ENCODE results near the gene ZDHHC3.

ZDHHC3 gene

GRCh38 chr3:44995142-44995770 is 19.3 kb upstream of the ZDHHC3 start:
- TF ChIP-seq, protein P1, sequence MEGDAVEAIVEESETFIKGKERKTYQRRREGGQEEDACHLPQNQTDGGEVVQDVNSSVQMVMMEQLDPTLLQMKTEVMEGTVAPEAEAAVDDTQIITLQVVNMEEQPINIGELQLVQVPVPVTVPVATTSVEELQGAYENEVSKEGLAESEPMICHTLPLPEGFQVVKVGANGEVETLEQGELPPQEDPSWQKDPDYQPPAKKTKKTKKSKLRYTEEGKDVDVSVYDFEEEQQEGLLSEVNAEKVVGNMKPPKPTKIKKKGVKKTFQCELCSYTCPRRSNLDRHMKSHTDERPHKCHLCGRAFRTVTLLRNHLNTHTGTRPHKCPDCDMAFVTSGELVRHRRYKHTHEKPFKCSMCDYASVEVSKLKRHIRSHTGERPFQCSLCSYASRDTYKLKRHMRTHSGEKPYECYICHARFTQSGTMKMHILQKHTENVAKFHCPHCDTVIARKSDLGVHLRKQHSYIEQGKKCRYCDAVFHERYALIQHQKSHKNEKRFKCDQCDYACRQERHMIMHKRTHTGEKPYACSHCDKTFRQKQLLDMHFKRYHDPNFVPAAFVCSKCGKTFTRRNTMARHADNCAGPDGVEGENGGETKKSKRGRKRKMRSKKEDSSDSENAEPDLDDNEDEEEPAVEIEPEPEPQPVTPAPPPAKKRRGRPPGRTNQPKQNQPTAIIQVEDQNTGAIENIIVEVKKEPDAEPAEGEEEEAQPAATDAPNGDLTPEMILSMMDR (conservative IDR thresholded peaks at IDR 0.05; ENCODE audit: low read length), result no peak
- no peak for TF ChIP-seq EZH2phosphoT487 (IDR thresholded peaks at IDR 0.05; ENCODE audit: borderline replicate concordance)
- Histone ChIP-seq H4K20me1 (ENCODE audit: insufficient read depth, low read length, poor library complexity, severe bottlenecking) (peaks cover 9% of the 10 kb centered on the region), H3K79me2 (ENCODE audit: insufficient read depth, low read length) (peaks cover 13% of the 10 kb centered on the region; the same call in 1 of the 2 replicates), H3K4me1 (ENCODE audit: insufficient read depth, low read length, poor library complexity, severe bottlenecking) (no peaks in the 10 kb centered on the region), H3K27me3 (ENCODE audit: insufficient read depth, low read length, poor library complexity, severe bottlenecking) (no peaks in the 10 kb centered on the region), H3K9ac (ENCODE audit: low read depth, low read length, poor library complexity, severe bottlenecking) (no peak overlapping the region), H3K4me2 (ENCODE audit: low read depth, low read length, poor library complexity, severe bottlenecking) (no peak overlapping the region), H3F3A (ENCODE audit: low read depth) (no peaks in the 10 kb centered on the region), H2AFZ (ENCODE audit: low read length) (no peak overlapping the region), H3K4me3 (ENCODE audit: low read length, poor library complexity, severe bottlenecking) (no peak overlapping the region), H3K36me3 (ENCODE audit: insufficient read depth, low read length) (peaks cover 82% of the 10 kb centered on the region), H3K9me2 (replicated peaks; ENCODE audit: low read depth, low read length) (no peaks in the 10 kb centered on the region), H3K9me3 (ENCODE audit: insufficient read depth, low read depth, low read length) (no peaks in the 10 kb centered on the region)

DNA sequence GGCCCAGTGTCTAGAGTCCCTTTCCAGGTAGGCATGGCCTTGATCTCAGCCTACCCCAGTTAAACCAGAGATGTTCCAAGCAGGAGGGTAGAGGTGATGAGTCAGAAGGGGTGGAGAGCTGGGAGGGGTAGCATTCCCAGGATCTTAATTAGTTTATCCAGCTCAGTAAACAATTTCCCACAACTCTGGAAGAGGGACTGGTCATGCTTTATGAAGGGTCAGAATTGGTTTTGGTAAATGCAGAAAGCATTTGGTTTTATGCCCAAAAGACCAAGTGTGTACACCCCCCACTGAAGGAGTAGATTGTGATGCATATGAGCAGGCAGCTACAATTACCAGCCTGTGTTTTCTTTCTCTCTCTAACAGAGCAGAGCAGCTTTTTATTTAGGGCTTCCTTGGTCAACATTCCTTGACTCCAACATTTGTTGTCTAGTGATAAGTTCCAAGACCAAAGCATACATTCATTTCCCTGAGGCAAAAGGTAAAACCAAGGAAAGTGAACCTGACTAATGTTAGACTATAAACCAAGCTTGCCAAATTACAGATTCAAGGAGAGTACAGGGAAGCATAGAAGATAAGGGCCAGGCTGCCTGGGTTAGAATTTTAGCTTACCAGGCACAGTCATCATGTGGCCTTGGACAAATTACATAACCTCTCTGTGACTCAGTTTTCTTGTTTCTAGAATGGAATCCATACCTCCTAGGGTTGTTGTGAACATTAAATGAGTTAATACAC is 17.7 kb upstream of the ZDHHC3 start:
- no peaks in the 10 kb centered on the region for H3K9me2 ChIP-seq (replicated peaks; ENCODE audit: low read depth, low read length)
- no peaks in the 10 kb centered on the region for H3K27me3 ChIP-seq (ENCODE audit: insufficient read depth, low read length, poor library complexity, severe bottlenecking)
- H3K9me3 ChIP-seq (ENCODE audit: insufficient read depth, low read depth, low read length), result no peaks in the 10 kb centered on the region
- H2AFZ ChIP-seq (ENCODE audit: low read length), result no peak overlapping the region
- H3K4me2 ChIP-seq (ENCODE audit: low read depth, low read length, poor library complexity, severe bottlenecking), result no peak overlapping the region
- H3K79me2 ChIP-seq (ENCODE audit: insufficient read depth, low read length), result peaks cover 21% of the 10 kb centered on the region; the same call in 1 of the 2 replicates
- H3K4me1 ChIP-seq (ENCODE audit: insufficient read depth, low read length, poor library complexity, severe bottlenecking), result no peaks in the 10 kb centered on the region
- TF ChIP-seq, protein P1 (conservative IDR thresholded peaks at IDR 0.05; ENCODE audit: low read length), result no peak
- TF ChIP-seq EZH2phosphoT487 (IDR thresholded peaks at IDR 0.05; ENCODE audit: borderline replicate concordance), result no peak
- peaks cover 11% of the 10 kb centered on the region for H4K20me1 ChIP-seq (ENCODE audit: insufficient read depth, low read length, poor library complexity, severe bottlenecking)
- H3K4me3 ChIP-seq (ENCODE audit: low read length, poor library complexity, severe bottlenecking), result no peak overlapping the region
- no peaks in the 10 kb centered on the region for H3F3A ChIP-seq (ENCODE audit: low read depth)
- peaks cover 74% of the 10 kb centered on the region; the same call in 1 of the 2 replicates for H3K36me3 ChIP-seq (ENCODE audit: insufficient read depth, low read length)
- no peak overlapping the region for H3K9ac ChIP-seq (ENCODE audit: low read depth, low read length, poor library complexity, severe bottlenecking)

GRCh38 chr3:44992555-44993470 is 16.8 kb upstream of the ZDHHC3 start:
- no peak for TF ChIP-seq EZH2phosphoT487 (IDR thresholded peaks at IDR 0.05; ENCODE audit: borderline replicate concordance)
- TF ChIP-seq, protein P1 (conservative IDR thresholded peaks at IDR 0.05; ENCODE audit: low read length), result peak; percentile 96
- peaks cover 68% of the 10 kb centered on the region; the same call in 1 of the 2 replicates for H3K36me3 ChIP-seq (ENCODE audit: insufficient read depth, low read length)
- no peak overlapping the region for H3K4me2 ChIP-seq (ENCODE audit: low read depth, low read length, poor library complexity, severe bottlenecking)
- H2AFZ ChIP-seq (ENCODE audit: low read length), result no peak overlapping the region
- H3K79me2 ChIP-seq (ENCODE audit: insufficient read depth, low read length), result peaks cover 26% of the 10 kb centered on the region; the same call in 1 of the 2 replicates
- H3K4me3 ChIP-seq (ENCODE audit: low read length, poor library complexity, severe bottlenecking), result no peak overlapping the region
- no peak overlapping the region for H3K9ac ChIP-seq (ENCODE audit: low read depth, low read length, poor library complexity, severe bottlenecking)
- no peaks in the 10 kb centered on the region for H3K27me3 ChIP-seq (ENCODE audit: insufficient read depth, low read length, poor library complexity, severe bottlenecking)
- H4K20me1 ChIP-seq (ENCODE audit: insufficient read depth, low read length, poor library complexity, severe bottlenecking), result peaks cover 16% of the 10 kb centered on the region
- no peaks in the 10 kb centered on the region for H3K9me3 ChIP-seq (ENCODE audit: insufficient read depth, low read depth, low read length)
- no peaks in the 10 kb centered on the region for H3F3A ChIP-seq (ENCODE audit: low read depth)
- no peaks in the 10 kb centered on the region for H3K9me2 ChIP-seq (replicated peaks; ENCODE audit: low read depth, low read length)
- H3K4me1 ChIP-seq (ENCODE audit: insufficient read depth, low read length, poor library complexity, severe bottlenecking), result no peaks in the 10 kb centered on the region

Data from Loucy (cell line).